ENCODE measurements around the gene CACNA1E. TPM values are rescaled to one million over a fixed set of nuclear protein-coding genes. Genes with fewer than 3 reads are reported as not detected.

The CACNA1E gene
- total RNA-seq, 1 experiment from 2014 or later, result 0.46 TPM

DNA sequence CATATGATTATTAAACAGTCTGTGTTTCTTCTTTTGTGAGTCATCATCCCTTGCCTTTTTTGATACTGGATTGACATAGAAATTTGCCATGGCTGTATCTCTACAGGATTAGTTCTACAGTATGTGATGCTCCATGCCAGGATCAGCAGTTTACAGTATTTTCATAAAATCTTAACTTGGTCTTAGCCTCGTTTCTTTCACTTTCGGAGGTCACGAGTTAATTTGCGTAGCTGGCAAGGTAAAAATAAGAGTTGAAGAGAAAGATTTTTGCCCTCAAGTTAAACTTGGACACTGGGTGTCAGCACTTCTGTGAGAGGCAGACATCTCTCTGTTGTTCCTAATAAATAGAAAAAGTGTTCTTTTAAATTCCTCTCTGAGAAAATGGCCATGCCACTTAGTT, 79.1 kb downstream of the CACNA1E start:
- no peak overlapping the region for H3K27ac Mint-ChIP-seq
- Histone ChIP-seq H3K79me2 (ENCODE audit: insufficient read depth, low read length) (no peaks in the 10 kb centered on the region), H2BK120ac (ENCODE audit: low read depth, low read length, poor library complexity, severe bottlenecking) (no peak overlapping the region), H3K23me2 (ENCODE audit: insufficient read length, low read depth, low read length, poor library complexity, severe bottlenecking) (no peaks in the 10 kb centered on the region), H4K8ac (replicated peaks; ENCODE audit: insufficient read length, low read depth, low read length) (no peak overlapping the region), H3K79me1 (ENCODE audit: insufficient read depth, low read depth, low read length, poor library complexity, severe bottlenecking) (no peaks in the 10 kb centered on the region), H4K20me1 (ENCODE audit: control insufficient read depth, insufficient read depth, insufficient read length) (no peaks in the 10 kb centered on the region), H3K27ac (ENCODE audit: insufficient read length, low read depth, low read length) (no peak overlapping the region), H3K9ac (ENCODE audit: extremely low read depth, insufficient read length, low read length) (no peak overlapping the region), H3K23ac (ENCODE audit: insufficient read length, low read depth, low read length) (no peak overlapping the region), H3K14ac (ENCODE audit: insufficient read depth, low read length) (no peak overlapping the region), H2BK5ac (ENCODE audit: insufficient read length, low read length) (no peak overlapping the region), H2BK20ac (ENCODE audit: low read depth, low read length, poor library complexity, severe bottlenecking) (no peak overlapping the region), H2AK5ac (ENCODE audit: insufficient read length, low read length) (no peak overlapping the region), H3K4ac (ENCODE audit: low read depth, low read length) (no peak overlapping the region), H3T11ph (ENCODE audit: low read length) (no peak overlapping the region), H4K91ac (ENCODE audit: insufficient read length, low read depth, low read length) (no peak overlapping the region), H3K27me3 (ENCODE audit: insufficient read depth, low read length) (no peaks in the 10 kb centered on the region), H3K56ac (ENCODE audit: insufficient read length, low read depth, low read length) (no peak overlapping the region), H3K4me2 (ENCODE audit: insufficient read depth, insufficient read length, low read length) (no peak overlapping the region), H2AFZ (ENCODE audit: low read length) (no peak overlapping the region), H2BK12ac (ENCODE audit: insufficient read length, low read depth, low read length) (no peak overlapping the region), H3K4me1 (ENCODE audit: insufficient read depth, low read length) (no peaks in the 10 kb centered on the region; the same call in 1 of the 2 replicates), H4K5ac (ENCODE audit: insufficient read length, low read depth, low read length) (no peak overlapping the region), H2BK15ac (ENCODE audit: low read depth, low read length) (no peak overlapping the region), H3K9me3 (ENCODE audit: control insufficient read depth, low read depth, low read length) (no peaks in the 10 kb centered on the region), H3K18ac (ENCODE audit: insufficient read length, low read depth, low read length) (no peak overlapping the region)
- DNase-seq, result no peak
- H3K36me3 Mint-ChIP-seq (ENCODE audit: insufficient read depth in 1 of 3, low read depth in 3 of 3), result peaks cover 0 to 6% (median 0%) of the 10 kb centered on the region in 3 experiments; a peak in 1 of 7 replicates
- H3K27me3 Mint-ChIP-seq (ENCODE audit: low read depth), result no peaks in the 10 kb centered on the region; the same call in 1 of the 2 replicates
- H3K9me3 Mint-ChIP-seq, result peaks cover 4 to 12% of the 10 kb centered on the region in 2 experiments; a peak in 3 of 5 replicates
- TF ChIP-seq, protein P1, sequence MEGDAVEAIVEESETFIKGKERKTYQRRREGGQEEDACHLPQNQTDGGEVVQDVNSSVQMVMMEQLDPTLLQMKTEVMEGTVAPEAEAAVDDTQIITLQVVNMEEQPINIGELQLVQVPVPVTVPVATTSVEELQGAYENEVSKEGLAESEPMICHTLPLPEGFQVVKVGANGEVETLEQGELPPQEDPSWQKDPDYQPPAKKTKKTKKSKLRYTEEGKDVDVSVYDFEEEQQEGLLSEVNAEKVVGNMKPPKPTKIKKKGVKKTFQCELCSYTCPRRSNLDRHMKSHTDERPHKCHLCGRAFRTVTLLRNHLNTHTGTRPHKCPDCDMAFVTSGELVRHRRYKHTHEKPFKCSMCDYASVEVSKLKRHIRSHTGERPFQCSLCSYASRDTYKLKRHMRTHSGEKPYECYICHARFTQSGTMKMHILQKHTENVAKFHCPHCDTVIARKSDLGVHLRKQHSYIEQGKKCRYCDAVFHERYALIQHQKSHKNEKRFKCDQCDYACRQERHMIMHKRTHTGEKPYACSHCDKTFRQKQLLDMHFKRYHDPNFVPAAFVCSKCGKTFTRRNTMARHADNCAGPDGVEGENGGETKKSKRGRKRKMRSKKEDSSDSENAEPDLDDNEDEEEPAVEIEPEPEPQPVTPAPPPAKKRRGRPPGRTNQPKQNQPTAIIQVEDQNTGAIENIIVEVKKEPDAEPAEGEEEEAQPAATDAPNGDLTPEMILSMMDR (conservative IDR thresholded peaks at IDR 0.05), result no peak
- no CpG with 5 or more reads among the region's 4 CpGs for WGBS (ENCODE audit: extremely low coverage, insufficient read length, low lambda C conversion rate)
- no peak overlapping the region for H3K4me3 Mint-ChIP-seq
- peaks cover 2 to 4% of the 10 kb centered on the region in 2 experiments; a peak in 1 of 4 replicates for H3K4me1 Mint-ChIP-seq
